Tibial nerve (tissue), 4 donors: ENCODE results near the gene ANKHD1. TPM values are rescaled to one million over a fixed set of nuclear protein-coding genes. Genes with fewer than 3 reads are reported as not detected.
"Not testable (repeated sequence)": the region's sequence is repeated elsewhere in the genome, so short reads cannot be mapped to it uniquely, and the experiment has no call there.

Experiments
- DNase-seq, 2 donors: peaks; one replicate each; pipeline ENCODE4 v3.0.0-alpha.2; 2019; ENCODE audit warnings: low spot score in 2 of 2
- H3K27ac ChIP-seq, 4 donors: fragments of 200-600 bp; sonication (generic) in 3 of 4; one replicate each; pipeline ENCODE4 v1.5.1; 2017 to 2019; ENCODE audit warnings: mild to moderate bottlenecking in 1 of 4
- H3K27me3 ChIP-seq, 2 donors: fragments of 200-600 bp; sonication (generic) in 1 of 2; one replicate each; pipeline versions ENCODE4 v1.5.1 to v1.6.0; 2017 to 2019
- H3K36me3 ChIP-seq, 3 donors: fragments of 200-600 bp; sonication (generic); one replicate each; pipeline ENCODE4 v1.5.1; 2018 to 2019
- H3K4me1 ChIP-seq, 4 donors: fragments of 200-600 bp; sonication (generic) in 3 of 4; one replicate each; pipeline ENCODE4 v1.5.1; 2017 to 2019
- H3K4me3 ChIP-seq, 4 donors: fragments of 200-600 bp; sonication (generic) in 3 of 4; one replicate each; pipeline ENCODE4 v1.5.1; 2017 to 2019; ENCODE audit warnings: mild to moderate bottlenecking in 1 of 4, moderate library complexity in 1 of 4
- H3K9me3 ChIP-seq, 4 donors: fragments of 200-600 bp; sonication (generic) in 3 of 4; one replicate each; pipeline ENCODE4 v1.5.1; 2017 to 2019
- EP300 ChIP-seq, 2 donors: sonication (generic); formaldehyde crosslinking; IDR thresholded peaks; one replicate each; pipeline ENCODE4 v1.6.1; 2017; ENCODE audit warnings: antibody characterized with exemption in 2 of 2, mild to moderate bottlenecking in 1 of 2
- POLR2A ChIP-seq, 2 donors: fragments of 450-650 bp; IDR thresholded peaks; one replicate each; pipeline ENCODE4 v1.6.1; 2017; ENCODE audit warnings: antibody characterized with exemption in 2 of 2, mild to moderate bottlenecking in 2 of 2, moderate library complexity in 2 of 2
- WGBS, 2 donors: methylation state at CpG; one replicate each; pipeline ENCODE4 v1.1.5; 2018; 5-methylcytosine and 5-hydroxymethylcytosine counted together
- total RNA-seq, 4 donors: library from RNA; depleted of rRNA; stranded (reverse); fragments of >200 nt; gene quantifications; one replicate each; pipeline ENCODE4 v1.1.0, GENCODE V29; 2016
- TF ChIP-seq, protein P1 (sequence below), 5 experiments: fragments of 200-600 bp in 3 of 5; fragments of 450-650 bp in 2 of 5; sonication (generic) in 3 of 5; IDR thresholded peaks; one replicate each; pipeline ENCODE4 v1.5.1; 2016 to 2019; ENCODE audit warnings: antibody characterized with exemption in 5 of 5, mild to moderate bottlenecking in 3 of 5, moderate library complexity in 2 of 5

The ANKHD1 gene
- total RNA-seq, 4 donors from 2014 or later, result 119 to 212 (median 162) TPM

DNA sequence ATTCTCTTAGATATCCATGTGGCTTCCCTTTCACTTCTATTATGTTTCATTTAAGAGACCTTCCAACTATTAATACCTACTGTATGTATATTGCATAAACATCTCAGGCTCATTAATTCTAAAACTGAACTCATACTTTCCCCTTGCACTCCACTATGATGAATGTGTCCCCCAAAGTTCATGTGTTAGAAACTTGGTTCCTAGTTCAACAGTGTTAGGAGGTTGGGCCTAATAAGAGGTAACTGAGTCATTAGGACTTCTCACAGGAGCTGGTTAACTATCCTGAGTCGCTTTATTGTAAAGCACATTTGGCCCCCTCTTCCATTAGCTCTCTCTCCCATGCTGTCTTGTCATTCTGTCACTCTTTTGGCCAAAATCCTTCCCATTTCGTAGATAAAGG is 22.0 kb downstream of the ANKHD1 start:
- Histone ChIP-seq H3K4me3 (no peak overlapping the region), H3K4me1 (peaks cover 0 to 40% (median 4%) of the 10 kb centered on the region in 4 donors), H3K27me3 (no peaks in the 10 kb centered on the region), H3K36me3 (no peaks in the 10 kb centered on the region), H3K27ac (no peak overlapping the region), H3K9me3 (no peaks in the 10 kb centered on the region)
- TF ChIP-seq EP300 (IDR thresholded peaks at IDR 0.05) (no peak), POLR2A (IDR thresholded peaks at IDR 0.05) (no peak)
- TF ChIP-seq, protein P1, sequence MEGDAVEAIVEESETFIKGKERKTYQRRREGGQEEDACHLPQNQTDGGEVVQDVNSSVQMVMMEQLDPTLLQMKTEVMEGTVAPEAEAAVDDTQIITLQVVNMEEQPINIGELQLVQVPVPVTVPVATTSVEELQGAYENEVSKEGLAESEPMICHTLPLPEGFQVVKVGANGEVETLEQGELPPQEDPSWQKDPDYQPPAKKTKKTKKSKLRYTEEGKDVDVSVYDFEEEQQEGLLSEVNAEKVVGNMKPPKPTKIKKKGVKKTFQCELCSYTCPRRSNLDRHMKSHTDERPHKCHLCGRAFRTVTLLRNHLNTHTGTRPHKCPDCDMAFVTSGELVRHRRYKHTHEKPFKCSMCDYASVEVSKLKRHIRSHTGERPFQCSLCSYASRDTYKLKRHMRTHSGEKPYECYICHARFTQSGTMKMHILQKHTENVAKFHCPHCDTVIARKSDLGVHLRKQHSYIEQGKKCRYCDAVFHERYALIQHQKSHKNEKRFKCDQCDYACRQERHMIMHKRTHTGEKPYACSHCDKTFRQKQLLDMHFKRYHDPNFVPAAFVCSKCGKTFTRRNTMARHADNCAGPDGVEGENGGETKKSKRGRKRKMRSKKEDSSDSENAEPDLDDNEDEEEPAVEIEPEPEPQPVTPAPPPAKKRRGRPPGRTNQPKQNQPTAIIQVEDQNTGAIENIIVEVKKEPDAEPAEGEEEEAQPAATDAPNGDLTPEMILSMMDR (IDR thresholded peaks at IDR 0.05), result no peak
- WGBS, 2 donors, result 93 to 96% methylated on average over 2 of the region's 2 CpGs
- DNase-seq, result no peak

GRCh38 chr5:140424135-140424534 is 22.5 kb downstream of the ANKHD1 start:
- no peak for DNase-seq
- H3K27me3 ChIP-seq, result no peaks in the 10 kb centered on the region
- TF ChIP-seq EP300 (IDR thresholded peaks at IDR 0.05) (no peak), POLR2A (IDR thresholded peaks at IDR 0.05) (no peak)
- TF ChIP-seq, protein P1 (IDR thresholded peaks at IDR 0.05), result no peak
- peaks cover 0 to 38% (median 4%) of the 10 kb centered on the region in 4 donors for H3K4me1 ChIP-seq
- no peaks in the 10 kb centered on the region for H3K36me3 ChIP-seq
- H3K4me3 ChIP-seq, result no peak overlapping the region
- no peaks in the 10 kb centered on the region for H3K9me3 ChIP-seq
- WGBS, 2 donors, result 76 to 86% methylated on average over 3 of the region's 3 CpGs
- H3K27ac ChIP-seq, result no peak overlapping the region

DNA sequence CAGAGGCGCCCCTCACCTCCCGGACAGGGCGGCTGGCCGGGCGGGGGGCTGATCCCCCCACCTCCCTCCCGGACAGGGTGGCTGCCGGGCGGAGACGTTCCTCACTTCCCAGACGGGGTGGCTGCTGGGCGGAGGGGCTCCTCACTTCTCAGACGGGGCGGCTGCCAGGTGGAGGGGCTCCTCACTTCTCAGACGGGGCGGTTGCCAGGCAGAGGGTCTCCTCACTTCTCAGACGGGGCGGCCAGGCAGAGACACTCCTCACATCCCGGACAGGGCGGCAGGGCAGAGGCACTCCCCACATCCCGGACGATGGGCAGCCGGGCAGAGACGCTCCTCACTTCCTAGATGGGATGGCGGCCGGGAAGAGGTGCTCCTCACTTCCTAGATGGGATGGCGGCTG is 26.1 kb downstream of the ANKHD1 start:
- H3K27me3 ChIP-seq, H3K9me3 ChIP-seq, H3K4me3 ChIP-seq, H3K36me3 ChIP-seq, DNase-seq, H3K27ac ChIP-seq: not testable (repeated sequence)
- no CpG with 5 or more reads among the region's 26 CpGs for WGBS, 2 donors
- peaks cover 0 to 58% (median 2%) of the 10 kb centered on the region in 4 donors for H3K4me1 ChIP-seq

- H3K36me3 ChIP-seq, result no peaks in the 10 kb centered on the region
- DNase-seq, result no peak
- H3K4me3 ChIP-seq, result no peak overlapping the region
- no peak for TF ChIP-seq EP300 (IDR thresholded peaks at IDR 0.05)
- TF ChIP-seq, protein P1 (IDR thresholded peaks at IDR 0.05), result no peak
- no peak for TF ChIP-seq POLR2A (IDR thresholded peaks at IDR 0.05)
- H3K4me1 ChIP-seq, result peaks cover 0 to 52% (median 4%) of the 10 kb centered on the region in 4 donors
- no peaks in the 10 kb centered on the region for H3K9me3 ChIP-seq
- H3K27me3 ChIP-seq, result no peaks in the 10 kb centered on the region
- no peak overlapping the region for H3K27ac ChIP-seq
- WGBS, 2 donors, result 85 to 86% methylated on average over 2 of the region's 2 CpGs
Measured at GRCh38 chr5:140429724-140430123, 28.1 kb downstream of the ANKHD1 start.

- no peak overlapping the region for H3K4me3 ChIP-seq
- peaks cover 0 to 37% (median 2%) of the 10 kb centered on the region in 4 donors for H3K4me1 ChIP-seq
- no peaks in the 10 kb centered on the region for H3K27me3 ChIP-seq
- no peak for DNase-seq
- TF ChIP-seq, protein P1 (IDR thresholded peaks at IDR 0.05), result no peak
- TF ChIP-seq POLR2A (IDR thresholded peaks at IDR 0.05) (no peak), EP300 (IDR thresholded peaks at IDR 0.05) (no peak)
- no peaks in the 10 kb centered on the region for H3K9me3 ChIP-seq
- peaks cover 0 to 18% (median 0%) of the 10 kb centered on the region in 3 donors for H3K36me3 ChIP-seq
- WGBS, 2 donors, result 75 to 80% methylated on average over 1 of the region's 1 CpG
- no peak overlapping the region for H3K27ac ChIP-seq
Measured at GRCh38 chr5:140432212-140432611, 30.6 kb downstream of the ANKHD1 start.

- H3K36me3 ChIP-seq, result peaks cover 0 to 24% (median 0%) of the 10 kb centered on the region in 3 donors
- no peaks in the 10 kb centered on the region for H3K9me3 ChIP-seq
- H3K4me3 ChIP-seq, result no peak overlapping the region
- H3K4me1 ChIP-seq, result peaks cover 0 to 37% (median 2%) of the 10 kb centered on the region in 4 donors
- no peak for DNase-seq
- WGBS, 2 donors, result 85 to 89% methylated on average over 8 of the region's 8 CpGs
- no peak overlapping the region for H3K27ac ChIP-seq
- H3K27me3 ChIP-seq, result no peaks in the 10 kb centered on the region
- TF ChIP-seq EP300 (IDR thresholded peaks at IDR 0.05) (no peak), POLR2A (IDR thresholded peaks at IDR 0.05) (no peak)
- TF ChIP-seq, protein P1 (IDR thresholded peaks at IDR 0.05), result no peak
Measured at GRCh38 chr5:140432916-140433315, 31.3 kb downstream of the ANKHD1 start.

- not testable (repeated sequence) for H3K9me3 ChIP-seq, H3K27ac ChIP-seq, H3K27me3 ChIP-seq, H3K4me1 ChIP-seq, H3K4me3 ChIP-seq, DNase-seq
- H3K36me3 ChIP-seq, result peaks cover 0 to 26% (median under 1%) of the 10 kb centered on the region in 3 donors
- WGBS, 2 donors, result 96 to 99% methylated on average over 4 of the region's 4 CpGs
Measured at GRCh38 chr5:140457368-140457767, 55.7 kb downstream of the ANKHD1 start.
